Right forelimb (tissue), 1 donor: ENCODE results near the gene LRP1.

Experiments used
- DNase-seq: peaks from one replicate; pipeline ENCODE4 v3.0.0-alpha.2; 2018

The LRP1 gene

GRCh38 chr12:57227315-57228115 lies 99.2 kb downstream of the LRP1 start:
- DNase-seq = no peak

DNA sequence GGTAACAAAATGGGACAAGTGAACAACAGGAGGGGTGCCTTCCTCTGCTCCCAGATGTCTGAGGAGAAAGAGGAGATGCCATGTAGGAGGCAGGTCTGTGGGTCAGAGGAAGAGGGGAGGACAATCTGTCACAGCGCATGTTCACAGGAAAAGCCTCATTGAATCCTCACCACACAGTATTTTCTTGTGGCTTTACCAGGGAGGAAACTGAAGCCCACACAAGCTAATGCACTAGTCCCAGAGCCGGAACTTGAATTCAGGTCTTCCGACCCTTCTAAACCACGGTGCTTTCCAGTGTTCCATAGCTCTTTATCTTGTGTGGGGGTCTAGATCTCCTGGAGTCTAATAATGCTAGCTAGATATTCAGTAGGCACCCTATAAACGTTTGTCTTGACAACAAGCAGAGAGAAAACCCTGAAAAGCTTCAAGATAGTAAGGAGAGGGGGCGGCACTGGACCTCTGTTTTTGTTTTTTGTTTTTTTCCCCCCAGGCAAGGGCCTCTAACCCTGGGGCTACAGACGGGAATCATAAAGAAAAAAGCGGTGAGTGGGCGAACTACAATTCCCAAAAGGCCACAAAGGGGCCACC lies 100.9 kb downstream of the LRP1 start:
- DNase-seq = no peak

GRCh38 chr12:57229634-57230380 lies 101.5 kb downstream of the LRP1 start, which contains the start of gene SHMT2:
Gene SHMT2 (plus strand): TSS chr12:57229711. CDS start chr12:57229779, 68 bp downstream.
- DNase-seq = peak; percentile 92

DNA sequence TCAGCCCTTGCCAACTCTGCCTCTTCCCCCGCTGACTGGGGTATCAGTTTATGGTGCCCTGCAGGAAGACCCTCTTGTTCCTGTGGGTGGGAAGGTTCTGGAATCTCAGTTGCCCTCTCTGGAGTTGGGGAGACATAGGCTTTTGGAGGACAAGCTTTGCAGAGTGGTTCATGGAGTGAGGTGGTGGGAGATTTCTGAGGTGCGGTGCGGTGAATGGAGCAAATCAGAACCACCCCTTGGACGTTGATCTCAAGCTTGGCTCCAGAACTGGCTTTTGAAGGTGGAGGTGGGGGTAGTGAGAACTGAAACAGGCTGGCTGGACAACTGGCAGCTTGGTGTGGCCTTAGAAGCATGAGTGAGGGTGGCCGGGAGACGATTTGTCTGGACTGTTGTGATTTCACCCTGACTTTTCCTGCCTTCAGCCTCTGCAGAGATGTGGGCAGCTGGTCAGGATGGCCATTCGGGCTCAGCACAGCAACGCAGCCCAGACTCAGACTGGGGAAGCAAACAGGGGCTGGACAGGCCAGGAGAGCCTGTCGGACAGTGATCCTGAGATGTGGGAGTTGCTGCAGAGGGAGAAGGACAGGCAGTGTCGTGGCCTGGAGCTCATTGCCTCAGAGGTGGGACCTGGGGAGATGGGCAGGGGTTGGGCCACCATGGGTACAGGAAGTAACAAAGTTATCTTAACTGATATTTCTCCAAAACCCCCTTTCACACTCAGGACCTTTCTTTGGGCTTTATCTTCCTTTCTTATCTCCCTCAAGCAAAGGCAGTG lies 102.3 kb downstream of the LRP1 start:
- no peak for DNase-seq

DNA sequence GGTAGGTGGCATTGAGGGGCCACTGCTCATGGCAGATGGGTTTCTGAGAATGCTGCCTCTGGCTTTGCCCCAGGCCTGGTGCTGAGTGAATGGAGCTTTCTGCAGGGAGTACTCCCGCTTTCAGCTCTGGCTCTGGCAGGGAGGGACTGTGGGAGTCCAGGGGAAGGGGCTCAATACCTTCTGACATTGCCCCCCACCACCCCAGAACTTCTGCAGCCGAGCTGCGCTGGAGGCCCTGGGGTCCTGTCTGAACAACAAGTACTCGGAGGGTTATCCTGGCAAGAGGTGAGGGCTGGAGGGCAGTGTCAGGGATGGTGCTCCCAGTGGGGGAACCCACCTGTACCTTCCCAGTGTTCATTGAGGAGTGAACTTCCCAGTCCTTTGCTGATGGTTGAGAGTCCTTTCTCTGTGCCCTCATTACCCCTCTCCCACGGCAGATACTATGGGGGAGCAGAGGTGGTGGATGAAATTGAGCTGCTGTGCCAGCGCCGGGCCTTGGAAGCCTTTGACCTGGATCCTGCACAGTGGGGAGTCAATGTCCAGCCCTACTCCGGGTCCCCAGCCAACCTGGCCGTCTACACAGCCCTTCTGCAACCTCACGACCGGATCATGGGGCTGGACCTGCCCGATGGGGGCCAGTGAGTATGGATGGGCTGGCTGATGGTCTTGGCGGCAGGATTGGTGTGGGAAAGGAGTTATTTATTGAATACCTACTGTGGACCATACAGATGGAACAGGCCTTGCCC lies 103.2 kb downstream of the LRP1 start:
- DNase-seq = no peak

GRCh38 chr12:57232156-57232756 lies 104.0 kb downstream of the LRP1 start:
- DNase-seq = no peak

DNA sequence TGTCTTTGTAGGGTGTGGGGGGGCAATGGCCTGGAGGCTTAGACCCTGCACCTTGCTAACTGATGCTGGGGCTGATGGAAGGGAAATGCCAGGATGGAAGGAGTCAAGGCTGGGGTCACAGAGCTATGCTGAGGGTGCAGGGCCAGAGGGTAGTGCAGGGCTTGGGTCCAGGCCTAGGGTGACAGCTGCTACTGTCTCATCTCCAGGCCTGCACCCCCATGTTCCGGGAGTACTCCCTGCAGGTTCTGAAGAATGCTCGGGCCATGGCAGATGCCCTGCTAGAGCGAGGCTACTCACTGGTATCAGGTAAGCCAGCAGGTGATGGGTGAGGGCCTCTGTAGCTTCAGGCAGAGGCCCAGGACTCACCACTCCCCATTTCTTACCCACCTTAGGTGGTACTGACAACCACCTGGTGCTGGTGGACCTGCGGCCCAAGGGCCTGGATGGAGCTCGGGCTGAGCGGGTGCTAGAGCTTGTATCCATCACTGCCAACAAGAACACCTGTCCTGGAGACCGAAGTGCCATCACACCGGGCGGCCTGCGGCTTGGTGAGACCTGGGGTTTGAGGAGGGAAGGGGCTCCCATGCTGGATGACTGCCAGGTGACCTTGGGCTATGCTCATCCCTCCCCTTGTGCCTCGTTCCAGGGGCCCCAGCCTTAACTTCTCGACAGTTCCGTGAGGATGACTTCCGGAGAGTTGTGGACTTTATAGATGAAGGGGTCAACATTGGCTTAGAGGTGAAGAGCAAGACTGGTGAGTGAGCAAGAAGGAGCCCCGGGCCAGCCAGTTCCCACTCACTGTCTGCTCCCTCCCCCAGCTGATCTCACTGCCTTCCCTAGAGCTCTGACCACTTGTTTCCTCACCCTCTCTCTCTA lies 105.3 kb downstream of the LRP1 start:
- DNase-seq = no peak

DNA sequence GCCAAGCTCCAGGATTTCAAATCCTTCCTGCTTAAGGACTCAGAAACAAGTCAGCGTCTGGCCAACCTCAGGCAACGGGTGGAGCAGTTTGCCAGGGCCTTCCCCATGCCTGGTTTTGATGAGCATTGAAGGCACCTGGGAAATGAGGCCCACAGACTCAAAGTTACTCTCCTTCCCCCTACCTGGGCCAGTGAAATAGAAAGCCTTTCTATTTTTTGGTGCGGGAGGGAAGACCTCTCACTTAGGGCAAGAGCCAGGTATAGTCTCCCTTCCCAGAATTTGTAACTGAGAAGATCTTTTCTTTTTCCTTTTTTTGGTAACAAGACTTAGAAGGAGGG lies 105.9 kb downstream of the LRP1 start:
- no peak for DNase-seq

DNA sequence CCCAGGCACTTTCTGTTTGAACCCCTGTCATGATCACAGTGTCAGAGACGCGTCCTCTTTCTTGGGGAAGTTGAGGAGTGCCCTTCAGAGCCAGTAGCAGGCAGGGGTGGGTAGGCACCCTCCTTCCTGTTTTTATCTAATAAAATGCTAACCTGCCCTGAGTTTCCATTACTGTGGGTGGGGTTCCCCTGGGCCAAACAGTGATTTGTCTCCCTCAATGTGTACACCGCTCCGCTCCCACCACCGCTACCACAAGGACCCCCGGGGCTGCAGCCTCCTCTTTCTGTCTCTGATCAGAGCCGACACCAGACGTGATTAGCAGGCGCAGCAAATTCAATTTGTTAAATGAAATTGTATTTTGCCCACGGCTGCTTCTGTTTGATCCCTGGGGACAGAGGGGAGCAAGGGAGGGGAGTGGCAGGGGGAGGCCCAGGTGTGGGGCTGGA lies 106.3 kb downstream of the LRP1 start:
- no peak for DNase-seq

- peak; percentile 79 for DNase-seq
These were observed 106.9 kb downstream of the LRP1 start for GRCh38 chr12:57235017-57235727.

- DNase-seq = no peak
These were observed 107.4 kb downstream of the LRP1 start for GRCh38 chr12:57235728-57236131.

DNA sequence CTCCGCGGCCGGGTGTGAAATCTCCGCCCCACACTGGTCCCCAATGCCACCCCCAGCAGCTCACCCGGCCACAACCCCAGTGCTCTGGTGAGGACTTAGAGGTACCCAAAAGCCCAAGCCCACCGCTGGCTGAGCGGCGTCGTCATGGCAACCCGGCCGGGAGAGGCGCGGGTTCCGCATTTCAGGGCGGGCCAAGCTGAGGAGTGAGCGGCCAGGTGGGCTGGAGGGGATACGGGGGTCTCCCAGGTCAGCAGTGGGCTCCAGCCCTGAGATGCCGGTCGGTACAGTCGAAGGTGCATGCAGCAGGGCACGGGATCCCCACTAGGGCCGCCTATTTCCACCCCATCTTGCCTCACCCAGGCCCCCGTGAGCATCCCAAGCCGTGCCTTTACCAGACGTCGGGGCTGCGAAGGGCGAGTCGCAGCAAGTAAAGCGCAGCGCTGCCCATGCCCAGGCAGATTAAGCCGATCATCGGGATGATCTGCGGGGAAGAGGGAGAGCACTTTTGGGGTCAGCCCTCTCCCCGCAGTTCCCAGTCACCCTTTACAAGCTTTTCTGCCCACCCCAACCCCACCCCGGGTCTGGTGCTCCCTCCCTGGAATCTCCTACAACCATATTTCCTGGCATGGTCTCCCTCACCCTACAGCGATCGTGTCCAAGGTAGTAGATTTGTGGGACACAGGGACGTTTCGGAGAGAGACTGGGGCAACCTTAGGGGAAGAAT lies 108.1 kb downstream of the LRP1 start:
- DNase-seq = peak; percentile 61

DNA sequence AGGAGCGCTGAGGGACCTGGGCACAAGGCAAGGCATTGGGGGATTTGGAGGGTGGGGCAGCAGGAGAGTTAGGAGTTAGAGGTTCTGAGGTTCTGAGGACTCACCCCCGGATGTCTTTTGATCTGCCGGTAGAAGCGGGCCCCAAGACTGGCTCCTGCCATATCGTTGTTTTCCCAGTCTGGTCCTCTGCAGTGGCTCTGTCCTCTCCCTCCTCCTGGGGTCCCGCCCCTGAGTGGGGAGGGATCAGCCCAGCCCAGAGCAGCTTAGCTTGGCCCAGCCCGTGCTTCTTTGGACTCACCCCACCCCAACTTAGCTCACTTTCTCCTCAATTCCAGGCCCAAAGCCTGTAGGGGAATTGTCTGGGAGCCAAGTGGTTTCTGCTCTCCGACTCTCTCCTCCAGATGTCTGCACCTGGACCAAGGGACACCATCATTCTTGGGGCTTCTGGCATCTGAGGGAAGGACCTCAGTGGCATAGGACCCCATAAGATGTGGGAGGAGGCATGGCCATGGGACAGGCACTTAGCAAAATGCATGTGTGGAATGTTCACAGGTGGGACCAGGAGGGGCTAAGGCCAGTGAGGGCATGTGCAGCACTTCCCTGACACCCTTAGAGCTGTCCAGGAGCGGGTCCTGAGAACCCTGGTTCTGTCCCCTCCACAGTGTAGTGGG lies 108.8 kb downstream of the LRP1 start:
- DNase-seq = peak; percentile 74

DNA sequence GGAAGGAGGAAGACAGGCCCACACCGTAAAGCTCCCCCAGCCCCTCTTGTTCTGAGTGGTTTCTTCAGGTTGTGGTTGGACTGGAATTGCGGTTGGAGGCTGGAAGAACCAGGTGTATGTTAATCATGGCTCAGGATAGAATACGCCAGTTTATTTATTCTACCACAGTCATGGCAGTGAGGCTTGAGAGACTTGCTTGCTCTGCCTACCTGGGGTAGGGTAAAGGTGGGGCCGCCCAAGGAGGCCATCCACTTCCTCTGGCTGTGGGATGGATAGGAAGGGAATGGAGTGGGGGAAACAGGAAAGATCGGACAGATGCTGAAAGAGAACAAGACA lies 109.3 kb downstream of the LRP1 start:
- DNase-seq = no peak

DNA sequence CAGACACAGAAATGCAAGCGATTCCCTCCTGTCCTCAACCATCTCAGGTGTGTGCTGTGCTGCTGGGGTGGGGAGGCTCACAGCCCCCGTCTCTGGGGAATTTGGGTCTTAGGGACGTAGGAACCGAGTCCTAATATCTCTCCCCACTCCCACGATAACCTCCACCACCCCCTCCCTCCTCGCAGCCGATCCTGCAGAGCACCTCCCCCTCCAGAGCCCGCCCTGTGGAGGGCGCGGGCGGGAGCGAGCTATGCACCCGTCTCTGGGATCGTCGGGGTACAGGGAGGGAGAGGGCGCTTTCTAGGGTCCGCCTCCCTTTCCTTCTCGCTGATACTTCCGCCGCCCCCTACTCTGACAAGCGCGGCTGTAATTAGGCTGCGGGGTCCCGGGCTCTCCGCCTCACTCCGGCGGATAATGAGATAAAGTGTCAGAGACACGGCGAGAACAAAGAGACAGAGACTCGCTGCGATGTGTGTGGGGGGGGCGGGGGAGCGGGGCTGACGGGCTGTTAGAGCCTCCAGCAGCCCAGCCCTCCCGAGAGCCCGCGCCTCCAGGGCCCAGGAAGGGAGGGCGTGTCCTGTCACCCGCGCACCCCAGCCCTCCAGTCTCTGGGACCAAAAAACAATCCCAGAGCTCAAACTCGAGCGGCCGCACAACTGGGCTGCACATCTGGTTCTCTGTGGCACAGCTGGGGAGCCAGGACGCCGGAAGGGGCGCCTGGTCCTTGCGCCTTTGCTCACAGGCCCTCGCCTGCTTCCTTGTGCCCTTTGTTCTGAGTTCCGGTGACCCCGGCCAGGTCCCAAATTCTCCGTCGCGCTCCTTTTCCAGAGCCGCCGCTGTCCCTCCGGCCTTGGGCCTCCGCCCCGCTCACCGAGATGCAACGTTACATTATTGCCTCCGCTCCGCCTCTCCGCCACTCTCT lies 109.9 kb downstream of the LRP1 start:
- DNase-seq = peak; percentile 48

DNA sequence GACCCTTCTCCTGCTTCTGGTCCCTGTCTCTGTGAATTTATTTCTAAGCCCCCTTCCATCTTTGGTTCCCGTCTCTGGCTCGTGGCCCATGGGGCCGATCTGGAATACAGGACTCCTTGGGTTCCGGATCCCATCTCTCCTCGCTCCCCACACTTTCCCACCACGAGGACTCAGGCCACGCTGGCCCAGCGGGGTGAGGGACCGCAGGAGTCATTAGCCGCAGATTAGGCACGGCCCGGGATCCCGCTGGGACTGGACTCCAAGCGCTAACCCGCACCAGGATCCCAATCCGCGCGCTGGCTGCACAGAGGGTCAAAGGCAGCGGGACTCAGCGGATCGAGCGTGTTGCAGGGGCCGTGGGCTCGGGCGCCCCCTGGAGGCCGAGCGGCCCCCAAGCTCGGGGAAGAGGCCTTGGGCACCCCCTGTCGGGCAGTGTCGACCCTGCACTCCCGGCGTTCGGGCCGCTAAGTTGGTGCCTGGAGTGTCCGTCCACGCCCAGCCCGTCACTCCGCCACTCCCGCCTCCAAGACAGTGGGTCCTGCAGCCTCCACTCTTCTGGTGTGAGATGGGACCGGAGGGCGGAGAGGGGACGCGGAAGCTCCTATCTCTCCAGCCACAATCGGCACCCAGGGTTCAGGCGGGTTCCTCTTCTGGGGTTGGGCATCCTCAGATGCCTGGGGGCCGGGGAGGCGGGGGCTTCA lies 110.7 kb downstream of the LRP1 start:
- peak; percentile 95 for DNase-seq

DNA sequence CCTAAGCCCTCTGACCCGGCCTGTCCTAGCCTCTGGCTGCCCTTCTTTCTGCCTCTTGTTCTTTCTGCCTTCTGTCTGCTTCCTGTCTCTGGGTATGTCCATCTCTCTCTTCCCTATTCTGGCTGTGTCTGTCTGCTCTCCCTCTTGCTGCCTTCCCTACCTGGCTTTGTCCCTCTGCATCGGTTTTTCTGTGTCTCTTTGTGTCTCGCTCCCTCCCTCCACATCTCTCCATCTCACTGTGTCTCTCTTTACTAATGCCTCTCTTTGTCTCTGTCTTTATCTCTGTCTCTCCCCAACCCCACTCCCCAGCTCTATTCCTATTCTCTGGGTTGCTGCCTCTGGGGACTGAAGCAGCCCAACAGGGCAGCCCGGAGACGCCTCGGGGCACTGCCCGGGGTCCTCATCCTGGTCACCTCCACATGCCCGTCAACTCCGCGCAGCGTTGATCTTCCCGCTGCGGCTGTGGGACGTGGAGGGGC lies 111.3 kb downstream of the LRP1 start:
- DNase-seq = no peak
